Mesothelial cell of epicardium (in vitro differentiated cells): ENCODE results near the gene UFC1. TPM values are rescaled to one million over a fixed set of nuclear protein-coding genes. Genes with fewer than 3 reads are reported as not detected.

Experiments used
- DNase-seq, 2 experiments: peaks; one replicate each; pipeline ENCODE4 v3.0.0; 2021; ENCODE audit warnings: low spot score in 2 of 2; ENCODE audit not compliant: unreplicated experiment in 2 of 2
- H3K27ac Mint-ChIP-seq: 2 replicates; pipeline ENCODE4 v1.8.0; 2021; ENCODE audit warnings: mixed read lengths
- H3K27me3 Mint-ChIP-seq: 2 replicates; pipeline ENCODE4 v1.8.0; 2021; ENCODE audit warnings: low read depth, mixed read lengths
- H3K36me3 Mint-ChIP-seq: 2 replicates; pipeline ENCODE4 v1.8.0; 2021; ENCODE audit warnings: mixed read lengths
- H3K4me1 Mint-ChIP-seq: 2 replicates; pipeline ENCODE4 v1.8.0; 2021; ENCODE audit warnings: mixed read lengths
- H3K4me3 Mint-ChIP-seq: 2 replicates; pipeline ENCODE4 v1.8.0; 2021; ENCODE audit warnings: mild to moderate bottlenecking, moderate library complexity, mixed read lengths
- H3K9me3 Mint-ChIP-seq: 2 replicates; pipeline ENCODE4 v1.8.0; 2021; ENCODE audit warnings: mixed read lengths
- CTCF ChIP-seq: fragments of 200-600 bp; sonication (generic); IDR thresholded peaks from one replicate; pipeline ENCODE4 v1.5.0; 2021; ENCODE audit warnings: antibody characterized with exemption; ENCODE audit not compliant: unreplicated experiment
- total RNA-seq: library from RNA; stranded (reverse); gene quantifications from 3 replicates; pipeline ENCODE4 v1.2.1, GENCODE V29; 2021

UFC1 gene
- total RNA-seq, 1 donor from 2014 or later = 86.2 TPM

- DNase-seq = no peak
- peak overlapping the region; percentile 89 for H3K27ac Mint-ChIP-seq
- H3K4me3 Mint-ChIP-seq = no peak overlapping the region
- TF ChIP-seq CTCF = no peak
- H3K9me3 Mint-ChIP-seq = no peaks in the 10 kb centered on the region
- peaks cover 23% of the 10 kb centered on the region for H3K36me3 Mint-ChIP-seq
- H3K4me1 Mint-ChIP-seq = peaks cover 36% of the 10 kb centered on the region
- H3K27me3 Mint-ChIP-seq = no peaks in the 10 kb centered on the region
These were observed 23.5 kb upstream of the UFC1 start for GRCh38 chr1:161130266-161130665.

GRCh38 chr1:161131523-161132409 is 22.0 kb upstream of the UFC1 start:
- Mint-ChIP-seq H3K27ac (peak overlapping the region; percentile 89), H3K4me1 (peaks cover 39% of the 10 kb centered on the region), H3K4me3 (no peak overlapping the region), H3K36me3 (peaks cover 15% of the 10 kb centered on the region), H3K27me3 (no peaks in the 10 kb centered on the region), H3K9me3 (no peaks in the 10 kb centered on the region)
- DNase-seq = no peak
- TF ChIP-seq CTCF = no peak

- Mint-ChIP-seq H3K27ac (peak within 1 kb of the TSS; percentile 89), H3K9me3 (no peaks in the 10 kb centered on the region)
These were observed 21.2 kb upstream of the UFC1 start, which contains the start of gene DEDD for GRCh38 chr1:161132410-161133219. TSS of gene DEDD (minus strand) at chr1:161132667. CDS start at chr1:161124462, 8,205 bp downstream.

GRCh38 chr1:161133220-161133740 is 20.5 kb upstream of the UFC1 start:
- no peak for DNase-seq
- H3K4me3 Mint-ChIP-seq = no peak overlapping the region
- peaks cover 9% of the 10 kb centered on the region for H3K36me3 Mint-ChIP-seq
- no peaks in the 10 kb centered on the region for H3K9me3 Mint-ChIP-seq
- H3K27me3 Mint-ChIP-seq = no peaks in the 10 kb centered on the region
- TF ChIP-seq CTCF = no peak
- peaks cover 37% of the 10 kb centered on the region for H3K4me1 Mint-ChIP-seq
- no peak overlapping the region for H3K27ac Mint-ChIP-seq

More at GRCh38 chr1:161132410-161133219, 21.2 kb upstream of the UFC1 start, which contains the start of gene DEDD:
- H3K4me1 Mint-ChIP-seq = peaks cover 36% of the 10 kb centered on the region
- H3K27me3 Mint-ChIP-seq = no peaks in the 10 kb centered on the region
- DNase-seq = peak; percentile 79 to 88
- no peak within 1 kb of the TSS for H3K4me3 Mint-ChIP-seq
- peaks cover 10% of the 10 kb centered on the region for H3K36me3 Mint-ChIP-seq
- TF ChIP-seq CTCF = no peak

- H3K27ac Mint-ChIP-seq = no peak overlapping the region
- H3K9me3 Mint-ChIP-seq = no peaks in the 10 kb centered on the region
- H3K4me1 Mint-ChIP-seq = peaks cover 19% of the 10 kb centered on the region
- H3K4me3 Mint-ChIP-seq = no peak overlapping the region
- H3K36me3 Mint-ChIP-seq = peaks cover 4% of the 10 kb centered on the region
- no peak for TF ChIP-seq CTCF
- no peaks in the 10 kb centered on the region for H3K27me3 Mint-ChIP-seq
- DNase-seq = no peak
These were observed 15.9 kb upstream of the UFC1 start for GRCh38 chr1:161137881-161138280.
